Iris pigment epithelial cell (primary cell): ENCODE results near the gene SPX.
A peak's percentile ranks its signal among the peaks of the same experiment; 100 is the strongest.

Source experiments
- DNase-seq: peaks from one replicate; pipeline ENCODE4 v3.0.0-alpha.2; 2011; ENCODE audit warnings: low read depth

The SPX gene

GRCh38 chr12:21538061-21538653 is 12.1 kb downstream of the SPX start:
- no peak for DNase-seq

GRCh38 chr12:21539797-21540196 is 13.7 kb downstream of the SPX start:
- DNase-seq, result no peak

DNA sequence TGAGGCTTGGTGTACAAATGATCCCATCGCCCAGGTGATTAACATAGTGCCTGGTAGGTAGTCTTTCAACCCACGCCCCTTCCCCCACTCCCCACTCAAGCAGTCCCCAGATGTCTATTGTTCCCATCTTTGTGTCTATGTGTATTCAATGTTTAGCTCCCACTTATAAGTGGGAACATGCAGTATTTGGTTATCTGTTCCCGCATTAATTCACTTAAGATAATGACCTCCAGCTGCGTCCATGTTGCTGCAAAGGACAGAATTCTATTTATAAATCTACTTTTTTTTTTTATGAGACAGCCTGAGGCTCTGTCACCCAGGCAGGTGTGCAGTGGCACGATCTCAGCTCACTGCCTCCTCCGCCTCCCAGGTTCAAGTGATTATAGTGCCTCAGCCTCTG is 15.7 kb downstream of the SPX start:
- no peak for DNase-seq

- DNase-seq, result no peak
These were observed 16.3 kb downstream of the SPX start for GRCh38 chr12:21542403-21542802.

DNA sequence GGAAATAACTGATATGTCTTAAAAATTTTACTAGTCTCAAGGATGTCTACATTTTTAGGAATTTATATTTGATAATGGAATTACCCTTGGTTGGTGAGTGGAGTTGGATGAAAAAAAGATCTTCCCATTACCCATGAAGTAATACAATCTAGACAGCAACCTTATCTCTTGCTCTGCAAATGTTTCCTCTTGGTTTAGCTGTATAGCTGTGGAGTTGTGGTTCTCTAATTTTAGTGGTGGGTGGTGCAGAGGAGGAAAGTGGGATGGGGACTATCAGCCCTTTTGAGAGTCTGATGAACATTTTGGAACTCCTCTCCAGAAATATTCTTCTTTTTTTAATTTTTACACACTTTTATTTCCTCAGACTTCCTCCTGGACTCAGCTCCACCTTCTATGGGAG is 17.1 kb downstream of the SPX start:
- DNase-seq, result no peak

DNA sequence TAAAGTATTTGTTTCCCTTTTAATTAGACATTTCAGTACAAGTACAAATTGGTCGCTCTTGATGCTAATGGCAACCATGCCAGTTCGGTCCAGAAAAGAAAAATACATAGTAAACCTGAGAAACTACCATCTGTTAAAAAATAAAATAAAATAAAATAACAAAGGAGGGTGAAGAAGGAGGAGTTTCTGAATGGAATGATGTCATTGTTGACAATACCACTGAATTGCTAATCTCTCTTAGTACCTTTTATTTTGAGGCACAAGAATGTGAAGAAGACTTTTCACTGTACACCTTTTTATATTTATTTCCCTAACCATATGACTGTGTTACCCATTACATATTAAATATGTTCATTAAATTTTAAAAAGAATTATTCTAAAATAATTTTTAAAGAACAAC is 19.5 kb downstream of the SPX start:
- DNase-seq, result no peak

DNA sequence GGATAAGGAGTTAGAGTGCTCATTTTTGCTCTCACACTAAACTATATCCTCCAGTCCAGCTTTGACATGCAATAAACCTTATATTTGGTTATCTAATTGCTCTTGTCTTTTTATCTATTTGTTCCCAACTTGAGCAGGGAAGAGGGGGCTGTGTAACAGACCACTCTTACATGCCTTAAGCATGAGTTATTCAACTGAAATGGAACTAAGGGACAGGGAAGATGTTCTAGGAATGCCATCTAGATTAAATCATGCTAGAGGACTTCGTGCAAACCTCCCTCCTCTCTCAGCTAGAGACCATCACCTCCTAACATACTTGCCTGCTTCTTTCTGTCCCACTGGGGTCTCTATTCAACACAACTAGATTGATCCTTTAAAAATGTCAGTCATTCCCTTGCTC is 20.6 kb downstream of the SPX start:
- DNase-seq, result no peak

- DNase-seq, result no peak
These were observed 21.3 kb downstream of the SPX start for GRCh38 chr12:21547437-21547836.

DNA sequence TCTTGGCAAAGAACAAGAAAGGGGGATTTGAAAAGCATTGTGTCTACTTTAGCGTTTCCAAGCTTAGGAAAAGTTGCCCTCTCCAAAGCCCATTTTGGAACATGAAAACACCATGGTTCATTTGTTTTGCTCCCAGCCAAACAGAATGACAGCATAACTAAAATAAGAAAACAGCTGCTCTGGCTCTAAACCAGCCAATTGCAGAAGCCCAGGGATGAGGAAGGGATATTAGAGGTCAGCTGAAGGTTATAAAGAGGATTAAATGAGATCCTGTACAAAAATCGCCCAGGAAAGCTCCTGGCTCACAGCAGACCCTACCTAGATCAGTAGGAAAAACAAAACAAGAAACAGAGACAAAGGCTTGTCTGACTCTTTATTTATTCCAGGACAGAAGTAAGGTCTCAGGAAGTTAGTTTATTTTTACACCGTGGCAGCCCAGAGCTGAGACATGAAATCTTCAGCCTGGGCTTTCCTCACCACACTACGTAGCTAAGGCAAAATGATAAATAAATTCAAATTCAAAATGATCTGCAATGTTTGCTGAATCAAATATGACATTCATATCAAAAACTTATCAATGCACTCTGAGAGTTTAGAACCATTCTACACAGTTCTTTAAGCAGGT is 25.9 kb downstream of the SPX start:
- peak; percentile 62 for DNase-seq

DNA sequence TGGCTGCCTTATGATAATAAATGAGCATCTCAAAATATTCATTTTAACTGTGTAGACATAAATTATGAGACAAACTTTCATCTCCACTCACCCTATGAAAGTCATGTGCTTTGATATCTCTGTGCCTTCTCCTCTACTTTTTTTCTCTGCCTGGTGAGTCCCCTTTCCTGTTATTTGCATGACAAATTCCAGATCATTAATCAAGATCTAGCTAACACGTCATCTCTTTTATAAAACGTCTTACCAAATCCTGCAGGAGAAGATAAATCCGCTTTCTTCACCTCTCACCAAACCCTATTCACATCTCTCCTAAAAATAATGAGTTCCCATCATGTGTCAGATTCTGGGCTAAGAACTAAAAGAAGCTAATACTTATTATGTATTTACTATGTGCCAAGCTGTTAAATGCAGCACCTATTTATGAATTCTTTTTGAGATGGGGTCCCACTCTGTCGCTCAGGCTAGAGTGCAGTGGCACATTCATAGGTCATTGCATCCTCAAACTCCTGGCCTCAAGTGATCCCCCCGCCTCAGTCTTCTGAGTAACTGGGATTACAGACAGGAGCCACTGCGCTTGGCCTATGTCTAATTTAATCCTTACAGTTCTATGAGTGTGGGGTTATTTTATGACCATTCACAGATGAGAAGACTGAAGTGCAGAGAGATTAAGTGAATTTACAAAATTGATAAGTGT is 26.7 kb downstream of the SPX start:
- no peak for DNase-seq

GRCh38 chr12:21553329-21553675 is 27.2 kb downstream of the SPX start:
- no peak for DNase-seq

GRCh38 chr12:21558100-21558679 is 32.1 kb downstream of the SPX start:
- no peak for DNase-seq

GRCh38 chr12:21559855-21560569 is 33.9 kb downstream of the SPX start:
- peak; percentile 94 for DNase-seq

GRCh38 chr12:21561158-21561557 is 35.1 kb downstream of the SPX start:
- no peak for DNase-seq

DNA sequence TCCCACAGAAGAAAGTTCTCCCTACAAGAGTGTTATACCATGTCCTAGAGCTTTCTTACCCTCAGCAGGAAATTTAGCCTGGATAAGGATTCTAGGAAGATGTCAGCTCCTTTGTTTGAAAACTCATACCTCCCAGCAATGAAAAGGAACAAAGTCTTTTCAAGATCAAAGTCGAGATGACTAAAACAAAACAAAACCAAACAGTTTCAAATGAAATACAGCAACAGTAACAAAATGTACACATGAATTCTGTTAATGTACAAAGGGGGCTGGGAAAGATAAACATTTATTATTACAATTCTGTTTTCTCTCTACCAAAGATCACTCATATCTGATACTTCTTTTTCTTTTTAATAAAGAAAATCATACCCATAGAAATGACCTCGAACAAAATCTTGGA is 36.8 kb downstream of the SPX start:
- DNase-seq, result no peak

DNA sequence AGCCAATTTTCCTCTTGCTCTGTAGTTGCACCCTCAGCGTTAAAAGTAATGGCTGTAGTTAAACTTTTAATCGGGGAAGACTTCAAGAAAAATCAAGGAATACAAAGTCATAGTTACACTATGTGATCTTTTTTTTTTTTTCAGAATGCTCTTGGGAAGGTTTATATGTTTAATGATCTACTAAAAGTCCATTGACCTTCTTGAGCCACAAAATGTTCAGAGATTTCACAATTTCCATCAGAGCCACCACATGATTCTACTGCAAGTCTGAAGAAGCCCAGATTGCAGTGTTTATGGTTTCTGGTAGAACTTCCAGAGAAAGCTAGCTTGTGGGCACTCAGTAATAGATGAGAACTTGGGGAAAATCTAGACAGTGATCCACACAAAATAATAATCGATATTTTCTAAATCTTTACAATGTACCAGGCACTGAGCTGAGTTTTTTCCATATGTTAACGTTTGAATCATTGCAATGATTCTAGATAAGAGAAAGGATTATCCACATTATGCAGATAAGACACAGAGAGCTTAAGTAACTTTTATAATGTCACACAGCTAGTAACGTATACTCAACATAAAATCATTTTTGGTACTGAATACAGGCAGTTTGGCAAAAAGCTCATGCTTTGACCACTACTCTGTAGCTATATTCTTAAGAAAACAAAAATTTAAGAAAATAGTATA is 40.3 kb downstream of the SPX start:
- DNase-seq, result peak; percentile 68

DNA sequence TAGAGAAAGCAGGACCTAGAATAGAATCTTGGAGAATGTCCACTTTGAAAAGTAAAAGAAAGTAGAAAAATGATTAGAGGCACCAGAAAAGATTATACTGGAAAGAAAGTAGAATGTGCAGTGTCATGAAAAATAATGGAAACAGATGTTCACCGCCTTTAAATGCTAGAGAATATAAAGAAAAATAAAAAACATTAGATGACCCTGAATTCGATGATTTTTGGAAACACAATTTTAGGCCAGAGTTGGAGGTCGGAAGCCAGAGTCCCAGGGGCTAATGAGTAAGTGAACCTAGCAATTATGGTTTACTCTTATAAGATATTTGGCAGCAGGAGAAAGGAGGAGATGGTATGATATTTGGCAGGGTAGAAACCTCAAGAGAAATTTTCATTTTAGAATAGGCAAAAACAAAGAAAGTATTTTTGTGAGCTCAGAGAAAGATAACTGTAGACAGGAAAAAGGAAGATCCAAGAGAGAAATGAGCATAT is 40.9 kb downstream of the SPX start:
- DNase-seq, result no peak

DNA sequence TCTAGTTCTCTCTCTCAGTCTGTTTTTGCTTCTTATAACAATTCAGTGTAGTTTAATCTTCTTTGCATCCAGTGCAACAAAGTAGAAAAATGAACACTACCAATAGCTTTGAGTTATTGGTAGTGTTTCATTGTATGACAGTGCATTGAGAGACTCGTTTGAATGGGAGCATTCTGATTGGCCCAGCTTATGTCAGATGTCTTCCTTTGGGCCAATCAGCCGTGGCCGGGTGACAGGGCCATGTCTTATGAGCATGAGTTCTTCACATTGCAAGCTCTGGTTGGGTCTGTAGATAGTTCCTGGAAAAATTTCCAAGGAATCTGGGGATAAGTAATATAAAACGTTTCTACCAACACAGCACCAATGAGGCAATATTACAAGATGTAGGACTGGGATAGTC is 42.0 kb downstream of the SPX start:
- no peak for DNase-seq

- DNase-seq, result no peak
These were observed 45.0 kb downstream of the SPX start for GRCh38 chr12:21571046-21571445.

DNA sequence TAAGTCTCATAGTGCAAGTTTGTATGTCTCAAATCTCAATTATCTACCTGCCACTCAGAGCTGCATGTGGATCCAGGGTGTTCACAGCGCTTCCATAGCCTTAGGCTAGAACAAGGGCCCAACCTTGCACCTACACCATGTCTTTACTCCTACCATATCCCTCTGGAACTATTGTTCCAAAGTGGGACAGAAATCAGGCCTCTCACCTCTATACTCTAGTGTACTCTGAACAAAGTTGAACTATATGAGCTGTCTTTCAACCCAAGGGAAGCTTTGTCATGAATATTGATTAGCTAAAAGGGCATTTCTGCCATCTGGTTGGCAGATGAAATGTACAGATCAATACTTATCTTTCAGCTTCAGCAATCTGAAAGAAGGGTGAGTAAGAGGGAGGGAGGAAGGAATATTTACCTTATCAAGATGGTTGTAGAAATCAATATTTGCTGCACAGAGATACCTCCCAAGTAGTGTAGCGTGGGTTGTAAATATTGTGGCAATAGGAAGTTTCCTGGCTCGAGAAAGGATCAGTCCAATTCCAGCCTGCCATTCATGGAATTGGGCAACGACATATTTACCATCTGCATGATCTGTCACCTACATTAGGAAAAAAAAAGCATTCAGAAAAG is 47.8 kb downstream of the SPX start:
- no peak for DNase-seq

DNA sequence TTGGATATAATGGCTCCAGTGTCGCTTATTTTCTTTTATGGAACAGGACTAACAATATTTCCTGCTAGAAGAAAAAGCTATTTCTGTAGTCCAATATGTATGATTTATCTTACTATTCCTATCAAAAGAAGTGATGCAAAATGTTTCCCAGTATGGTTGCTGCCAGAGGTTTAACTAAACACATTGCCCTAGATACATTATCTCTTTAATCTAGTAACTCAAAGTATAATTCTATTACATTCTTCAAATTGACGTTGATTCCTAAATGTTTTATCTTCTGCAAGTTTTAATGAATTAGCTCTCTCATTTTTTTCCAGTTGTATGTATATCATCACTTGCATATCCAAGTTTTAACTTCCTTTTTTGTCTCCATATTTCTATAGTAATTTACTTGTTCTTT is 50.3 kb downstream of the SPX start:
- DNase-seq, result no peak

GRCh38 chr12:21577516-21577915 is 51.4 kb downstream of the SPX start:
- no peak for DNase-seq
